GM08714 (cell line): Measurements from ENCODE around the gene CGN.

Experiments used
- H3K4me3 ChIP-seq: fragments of 200-500 bp; sonication (Bioruptor generic); 2 replicates; pipeline ENCODE4 v1.5.1; 2014; ENCODE audit warnings: mild to moderate bottlenecking, low read length, inconsistent platforms
- ZNF274 ChIP-seq: IDR thresholded peaks from 2 replicates; pipeline ENCODE4 v1.6.1; 2012; ENCODE audit warnings: mild to moderate bottlenecking, low read depth, low read length

Gene CGN

DNA sequence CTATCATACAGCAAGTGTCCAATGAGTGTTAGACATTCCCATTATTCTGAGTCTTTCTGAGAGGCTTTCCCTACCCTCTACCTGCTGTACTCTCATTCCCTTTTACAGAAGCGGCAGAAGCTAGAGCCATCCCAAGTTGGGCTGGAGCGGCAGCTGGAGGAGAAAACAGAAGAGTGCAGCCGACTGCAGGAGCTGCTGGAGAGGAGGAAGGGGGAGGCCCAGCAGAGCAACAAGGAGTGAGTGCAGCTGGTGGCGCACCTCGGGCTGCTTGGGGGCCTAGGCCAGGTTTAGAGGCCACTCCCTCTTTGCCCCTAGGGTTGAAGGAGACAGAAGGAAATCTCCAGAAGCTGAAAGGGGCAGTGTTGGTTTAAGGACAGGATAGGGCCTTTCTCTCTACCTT, 12.1 kb downstream of the CGN start:
- no peak for TF ChIP-seq ZNF274
- no peak overlapping the region for H3K4me3 ChIP-seq

- no peak overlapping the region for H3K4me3 ChIP-seq
- TF ChIP-seq ZNF274, result no peak
Measured at GRCh38 chr1:151524736-151525135, 13.5 kb downstream of the CGN start.

GRCh38 chr1:151526735-151527525, 15.7 kb downstream of the CGN start:
- TF ChIP-seq ZNF274, result no peak
- H3K4me3 ChIP-seq, result no peak overlapping the region

- no peak for TF ChIP-seq ZNF274
Measured at GRCh38 chr1:151529211-151529702, 18.1 kb downstream of the CGN start.

GRCh38 chr1:151529781-151530180, 18.6 kb downstream of the CGN start:
- no peak overlapping the region for H3K4me3 ChIP-seq
- no peak for TF ChIP-seq ZNF274

More at GRCh38 chr1:151529211-151529702, 18.1 kb downstream of the CGN start:
- no peak overlapping the region for H3K4me3 ChIP-seq

GRCh38 chr1:151530461-151530860, 19.3 kb downstream of the CGN start:
- H3K4me3 ChIP-seq, result no peak overlapping the region
- no peak for TF ChIP-seq ZNF274

DNA sequence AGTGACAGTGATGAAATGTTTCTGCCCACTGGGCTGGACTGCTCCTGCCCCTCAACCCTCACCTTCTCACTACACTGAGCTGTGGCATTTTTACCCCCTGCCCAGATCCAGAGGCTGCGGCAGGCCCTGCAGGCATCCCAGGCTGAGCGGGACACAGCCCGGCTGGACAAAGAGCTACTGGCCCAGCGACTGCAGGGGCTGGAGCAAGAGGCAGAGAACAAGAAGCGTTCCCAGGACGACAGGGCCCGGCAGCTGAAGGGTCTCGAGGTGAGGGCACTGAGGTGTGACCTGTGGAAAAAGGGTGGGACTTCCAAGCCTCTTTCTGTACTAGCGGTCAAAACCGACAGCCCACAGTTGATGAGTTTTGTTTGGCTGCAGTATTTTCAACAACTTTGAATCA, 22.7 kb downstream of the CGN start:
- H3K4me3 ChIP-seq, result no peak overlapping the region
- no peak for TF ChIP-seq ZNF274

GRCh38 chr1:151534662-151535278, 23.6 kb downstream of the CGN start:
- H3K4me3 ChIP-seq, result no peak overlapping the region
- TF ChIP-seq ZNF274, result no peak

- H3K4me3 ChIP-seq, result no peak overlapping the region
- no peak for TF ChIP-seq ZNF274
Measured at GRCh38 chr1:151535326-151536271, 24.4 kb downstream of the CGN start.

- TF ChIP-seq ZNF274, result no peak
- no peak overlapping the region for H3K4me3 ChIP-seq
Measured at GRCh38 chr1:151536499-151536898, 25.3 kb downstream of the CGN start.

GRCh38 chr1:151537112-151537511, 25.9 kb downstream of the CGN start:
- no peak for TF ChIP-seq ZNF274
- no peak overlapping the region for H3K4me3 ChIP-seq

DNA sequence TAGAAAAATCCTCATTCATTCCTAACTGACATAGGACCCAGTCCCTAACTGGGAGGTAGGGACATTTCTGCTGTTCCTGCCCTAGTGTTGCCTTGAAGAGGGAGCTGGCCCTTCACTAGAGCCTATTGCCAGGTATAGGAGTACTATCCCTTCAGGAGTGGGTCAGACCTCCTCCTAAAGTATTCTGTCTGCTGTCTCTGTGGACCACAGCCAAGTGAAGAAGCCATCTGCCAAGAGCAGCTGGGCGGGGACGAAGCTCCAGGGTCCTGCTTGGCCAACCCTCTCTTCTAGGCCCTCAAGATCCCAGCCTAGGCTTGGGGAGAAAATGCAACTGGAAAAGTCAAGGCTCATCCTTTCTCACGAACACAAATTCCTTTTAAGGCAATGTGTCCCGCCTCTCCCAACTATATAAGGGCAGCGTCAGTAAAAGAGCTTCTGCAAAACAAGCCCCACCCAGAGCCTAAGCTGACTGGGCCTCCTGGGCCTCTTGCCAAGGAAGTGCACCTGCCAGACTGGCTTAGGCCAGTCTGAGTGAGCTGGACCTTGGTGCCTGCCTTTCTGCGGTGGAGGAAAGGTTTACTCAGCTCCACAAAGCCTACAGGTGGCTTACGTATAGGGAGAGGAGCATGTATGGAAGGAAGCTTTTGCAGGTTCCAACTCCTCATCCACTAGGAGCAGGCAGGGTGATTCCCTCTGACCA, 28.3 kb downstream of the CGN start:
- TF ChIP-seq ZNF274, result no peak
- H3K4me3 ChIP-seq, result peak overlapping the region; percentile 47; the same call in 1 of the 2 replicates
